Neural progenitor cell (in vitro differentiated cells): ENCODE measurements around the gene P2RX4. TPM values are rescaled to one million over a fixed set of nuclear protein-coding genes. Genes with fewer than 3 reads are reported as not detected.

Experiments
- DNase-seq: peaks from one replicate; pipeline ENCODE4 v3.0.0-alpha.2; 2016; ENCODE audit warnings: low spot score
- H2AFZ ChIP-seq: fragments of 200-600 bp; sonication (generic); replicated peaks from 2 replicates; pipeline ENCODE4 v1.6.1; 2016; ENCODE audit warnings: antibody characterized with exemption
- H3F3A ChIP-seq: fragments of 200-600 bp; sonication (generic); 2 replicates; pipeline ENCODE4 v1.6.1; 2016; ENCODE audit warnings: antibody characterized with exemption, low read depth
- H3K27ac ChIP-seq: fragments of 200-600 bp; sonication (generic); 2 replicates; pipeline ENCODE4 v1.5.1; 2016; ENCODE audit warnings: mild to moderate bottlenecking
- H3K27me3 ChIP-seq: fragments of 200-600 bp; sonication (generic); 2 replicates; pipeline ENCODE4 v1.6.1; 2016; ENCODE audit warnings: mild to moderate bottlenecking, moderate library complexity
- H3K36me3 ChIP-seq: fragments of 200-600 bp; sonication (generic); 2 replicates; pipeline ENCODE4 v1.5.1; 2016
- H3K4me1 ChIP-seq: fragments of 200-600 bp; sonication (generic); 2 replicates; pipeline ENCODE4 v1.6.1; 2016; ENCODE audit warnings: mixed run types
- H3K4me2 ChIP-seq: fragments of 200-600 bp; sonication (generic); 2 replicates; pipeline ENCODE4 v1.6.1; 2016
- H3K4me3 ChIP-seq: fragments of 200-600 bp; sonication (generic); 2 replicates; pipeline ENCODE4 v1.5.1; 2016
- H3K79me2 ChIP-seq: fragments of 200-600 bp; sonication (generic); 2 replicates; pipeline ENCODE4 v1.6.1; 2016; ENCODE audit warnings: low read depth
- H3K9ac ChIP-seq: fragments of 200-600 bp; sonication (generic); 2 replicates; pipeline ENCODE4 v1.6.1; 2016
- H3K9me3 ChIP-seq: fragments of 200-600 bp; sonication (generic); 2 replicates; pipeline ENCODE4 v1.5.1; 2016; ENCODE audit warnings: low read depth
- H4K20me1 ChIP-seq: fragments of 200-600 bp; sonication (generic); 2 replicates; pipeline ENCODE4 v1.6.1; 2016; ENCODE audit warnings: low read depth
- H3K27ac Mint-ChIP-seq: 3 replicates; pipeline ENCODE4 v1.8.0; 2021; ENCODE audit warnings: mixed read lengths
- H3K27me3 Mint-ChIP-seq: 2 replicates; pipeline ENCODE4 v1.8.0; 2022; ENCODE audit warnings: low read depth, mild to moderate bottlenecking, inconsistent platforms, moderate library complexity, mixed read lengths; ENCODE audit not compliant: insufficient read depth
- H3K36me3 Mint-ChIP-seq: 3 replicates; pipeline ENCODE4 v1.8.0; 2021; ENCODE audit warnings: mixed read lengths
- H3K4me1 Mint-ChIP-seq: 3 replicates; pipeline ENCODE4 v1.8.0; 2021; ENCODE audit warnings: mixed read lengths
- H3K4me3 Mint-ChIP-seq: 3 replicates; pipeline ENCODE4 v1.8.0; 2021; ENCODE audit warnings: mild to moderate bottlenecking, moderate library complexity, mixed read lengths
- H3K9me3 Mint-ChIP-seq: 3 replicates; pipeline ENCODE4 v1.8.0; 2020; ENCODE audit warnings: mixed read lengths
- EZH2 ChIP-seq: fragments of 200-600 bp; sonication (generic); IDR thresholded peaks from 2 replicates; pipeline ENCODE4 v1.6.1; 2017; ENCODE audit warnings: antibody characterized with exemption, mild to moderate bottlenecking, moderate library complexity
- EZH2phosphoT487 ChIP-seq: fragments of 200-600 bp; sonication (generic); IDR thresholded peaks from 2 replicates; pipeline ENCODE4 v1.6.1; 2017; ENCODE audit warnings: antibody characterized with exemption
- total RNA-seq: library from RNA; depleted of rRNA; stranded (reverse); fragments of >200 nt; gene quantifications from 2 replicates; pipeline ENCODE4 v1.2.3, GENCODE V29; 2015; ENCODE audit warnings: low replicate concordance
- TF ChIP-seq, protein P1 (sequence below): fragments of 200-600 bp; sonication (generic); IDR thresholded peaks from 2 replicates; pipeline ENCODE4 v1.5.1; 2017; ENCODE audit warnings: antibody characterized with exemption, mild to moderate bottlenecking

Gene P2RX4
- total RNA-seq, 1 donor from 2014 or later: 10.3 TPM

DNA sequence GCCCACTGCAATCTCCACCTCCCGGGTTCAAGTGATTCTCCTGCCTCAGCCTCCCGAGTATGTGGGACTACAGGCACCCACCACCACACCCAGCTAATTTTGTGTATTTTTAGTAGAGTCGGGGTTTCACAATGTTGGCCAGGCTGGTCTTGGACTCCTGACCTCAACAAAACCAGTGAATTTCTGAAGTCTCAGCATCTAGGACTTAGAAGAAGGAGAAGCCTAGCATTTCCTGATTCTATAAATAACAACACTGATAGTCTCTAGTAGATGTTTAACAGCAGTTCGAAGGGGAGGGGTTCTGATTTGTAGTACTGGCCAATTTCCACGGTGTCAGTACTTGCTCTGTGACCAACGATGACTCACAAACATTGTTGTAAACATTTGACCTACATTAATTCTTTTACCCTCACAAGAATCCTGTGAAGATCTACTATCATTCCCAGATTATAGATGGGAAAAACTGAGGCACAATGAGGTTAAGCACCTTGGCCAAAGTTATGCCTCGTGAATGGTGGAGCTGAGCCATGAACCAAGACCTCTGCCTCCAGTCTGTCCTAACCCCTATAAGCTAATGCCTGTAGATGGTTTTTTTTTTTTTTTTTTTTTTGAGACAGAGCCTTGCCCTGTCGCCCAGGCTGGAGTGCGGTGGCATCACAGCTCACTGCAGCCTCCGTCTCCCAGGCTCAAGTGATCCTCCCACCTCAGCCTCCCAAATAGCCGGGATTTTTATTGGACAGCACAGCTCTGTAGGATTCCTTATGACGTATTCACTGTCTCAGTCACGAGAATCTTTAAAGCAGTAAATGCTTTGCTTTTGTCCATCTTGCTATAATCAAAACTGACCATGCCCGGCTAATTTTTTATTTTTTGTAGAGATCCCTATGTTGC is 5.2 kb downstream of the P2RX4 start:
- peaks cover 6% of the 10 kb centered on the region for H3K4me1 Mint-ChIP-seq
- Histone ChIP-seq H3K9ac (no peak overlapping the region), H3K27me3 (no peaks in the 10 kb centered on the region), H4K20me1 (no peaks in the 10 kb centered on the region), H3K79me2 (no peaks in the 10 kb centered on the region), H2AFZ (no peak overlapping the region), H3K36me3 (no peaks in the 10 kb centered on the region), H3K4me3 (no peak overlapping the region), H3K4me1 (no peaks in the 10 kb centered on the region), H3K9me3 (no peaks in the 10 kb centered on the region), H3F3A (peaks cover 7% of the 10 kb centered on the region), H3K4me2 (no peak overlapping the region), H3K27ac (no peak overlapping the region)
- peaks cover 3% of the 10 kb centered on the region for H3K36me3 Mint-ChIP-seq
- H3K4me3 Mint-ChIP-seq: no peak overlapping the region
- no peak overlapping the region for H3K27ac Mint-ChIP-seq
- no peak for DNase-seq
- H3K9me3 Mint-ChIP-seq: no peaks in the 10 kb centered on the region
- TF ChIP-seq, protein P1, sequence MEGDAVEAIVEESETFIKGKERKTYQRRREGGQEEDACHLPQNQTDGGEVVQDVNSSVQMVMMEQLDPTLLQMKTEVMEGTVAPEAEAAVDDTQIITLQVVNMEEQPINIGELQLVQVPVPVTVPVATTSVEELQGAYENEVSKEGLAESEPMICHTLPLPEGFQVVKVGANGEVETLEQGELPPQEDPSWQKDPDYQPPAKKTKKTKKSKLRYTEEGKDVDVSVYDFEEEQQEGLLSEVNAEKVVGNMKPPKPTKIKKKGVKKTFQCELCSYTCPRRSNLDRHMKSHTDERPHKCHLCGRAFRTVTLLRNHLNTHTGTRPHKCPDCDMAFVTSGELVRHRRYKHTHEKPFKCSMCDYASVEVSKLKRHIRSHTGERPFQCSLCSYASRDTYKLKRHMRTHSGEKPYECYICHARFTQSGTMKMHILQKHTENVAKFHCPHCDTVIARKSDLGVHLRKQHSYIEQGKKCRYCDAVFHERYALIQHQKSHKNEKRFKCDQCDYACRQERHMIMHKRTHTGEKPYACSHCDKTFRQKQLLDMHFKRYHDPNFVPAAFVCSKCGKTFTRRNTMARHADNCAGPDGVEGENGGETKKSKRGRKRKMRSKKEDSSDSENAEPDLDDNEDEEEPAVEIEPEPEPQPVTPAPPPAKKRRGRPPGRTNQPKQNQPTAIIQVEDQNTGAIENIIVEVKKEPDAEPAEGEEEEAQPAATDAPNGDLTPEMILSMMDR: no peak
- TF ChIP-seq EZH2: no peak
- H3K27me3 Mint-ChIP-seq: peaks cover 2% of the 10 kb centered on the region

DNA sequence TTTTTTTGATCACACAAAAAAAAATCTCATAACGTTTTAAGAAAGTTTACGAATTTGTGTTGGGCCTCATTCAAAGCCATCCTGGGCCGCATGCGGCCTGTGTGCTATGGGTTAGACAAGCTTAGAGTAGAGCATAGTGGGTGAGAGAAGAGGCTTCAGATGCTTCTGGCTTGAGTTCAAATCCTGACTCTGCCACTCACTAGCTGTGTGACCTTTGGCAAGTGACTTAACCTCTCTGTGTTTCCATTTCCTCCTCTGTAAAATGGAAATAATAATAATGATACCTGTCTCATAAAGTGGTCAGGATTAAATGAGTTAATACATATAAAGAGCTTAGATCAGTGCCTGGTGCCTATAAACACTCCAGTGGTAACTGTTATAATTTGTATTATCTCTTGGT is 6.2 kb downstream of the P2RX4 start:
- Mint-ChIP-seq H3K4me3 (no peak overlapping the region), H3K4me1 (no peaks in the 10 kb centered on the region), H3K9me3 (no peaks in the 10 kb centered on the region), H3K27me3 (peaks cover 2% of the 10 kb centered on the region), H3K36me3 (peaks cover 3% of the 10 kb centered on the region), H3K27ac (no peak overlapping the region)
- Histone ChIP-seq H3K27me3 (no peaks in the 10 kb centered on the region), H3K4me3 (no peak overlapping the region), H3K4me2 (no peak overlapping the region), H3K9me3 (no peaks in the 10 kb centered on the region), H3K36me3 (no peaks in the 10 kb centered on the region), H2AFZ (no peak overlapping the region), H4K20me1 (no peaks in the 10 kb centered on the region), H3F3A (no peaks in the 10 kb centered on the region), H3K27ac (no peak overlapping the region), H3K4me1 (no peaks in the 10 kb centered on the region), H3K9ac (no peak overlapping the region), H3K79me2 (no peaks in the 10 kb centered on the region)
- DNase-seq: no peak
- TF ChIP-seq, protein P1: no peak
- TF ChIP-seq EZH2: no peak
- no peak for TF ChIP-seq EZH2phosphoT487

DNA sequence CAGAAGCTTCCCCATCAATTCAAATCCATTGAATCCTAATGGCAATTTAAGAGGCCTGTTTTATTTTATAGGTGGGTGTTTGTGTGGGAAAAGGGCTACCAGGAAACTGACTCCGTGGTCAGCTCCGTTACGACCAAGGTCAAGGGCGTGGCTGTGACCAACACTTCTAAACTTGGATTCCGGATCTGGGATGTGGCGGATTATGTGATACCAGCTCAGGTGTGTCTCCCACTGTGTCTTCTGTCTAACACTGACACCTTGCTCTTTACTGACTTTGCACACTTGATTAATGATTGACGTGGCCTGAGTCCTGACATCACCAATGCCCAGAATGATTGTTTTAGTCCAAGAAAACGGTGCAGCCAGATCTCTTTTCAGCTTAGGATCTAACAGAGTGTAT is 7.1 kb downstream of the P2RX4 start:
- Mint-ChIP-seq H3K4me3 (no peak overlapping the region), H3K27me3 (peaks cover 2% of the 10 kb centered on the region), H3K4me1 (no peaks in the 10 kb centered on the region), H3K9me3 (no peaks in the 10 kb centered on the region), H3K36me3 (peaks cover 3% of the 10 kb centered on the region), H3K27ac (peak overlapping the region; percentile 44)
- Histone ChIP-seq H3K4me2 (no peak overlapping the region), H3K27ac (no peak overlapping the region), H3K4me3 (no peak overlapping the region), H3K9me3 (no peaks in the 10 kb centered on the region), H4K20me1 (no peaks in the 10 kb centered on the region), H3K36me3 (no peaks in the 10 kb centered on the region), H3K4me1 (no peaks in the 10 kb centered on the region), H2AFZ (no peak overlapping the region), H3K9ac (no peak overlapping the region), H3K27me3 (no peaks in the 10 kb centered on the region), H3F3A (no peaks in the 10 kb centered on the region), H3K79me2 (no peaks in the 10 kb centered on the region)
- TF ChIP-seq, protein P1: no peak
- TF ChIP-seq EZH2 (no peak), EZH2phosphoT487 (no peak)
- DNase-seq: no peak
